ENCODE measurements around the gene SMG6. TPM values are rescaled to one million over a fixed set of nuclear protein-coding genes. Genes with fewer than 3 reads are reported as not detected.

The SMG6 gene
- total RNA-seq, 1 experiment from 2014 or later = 36.1 TPM

DNA sequence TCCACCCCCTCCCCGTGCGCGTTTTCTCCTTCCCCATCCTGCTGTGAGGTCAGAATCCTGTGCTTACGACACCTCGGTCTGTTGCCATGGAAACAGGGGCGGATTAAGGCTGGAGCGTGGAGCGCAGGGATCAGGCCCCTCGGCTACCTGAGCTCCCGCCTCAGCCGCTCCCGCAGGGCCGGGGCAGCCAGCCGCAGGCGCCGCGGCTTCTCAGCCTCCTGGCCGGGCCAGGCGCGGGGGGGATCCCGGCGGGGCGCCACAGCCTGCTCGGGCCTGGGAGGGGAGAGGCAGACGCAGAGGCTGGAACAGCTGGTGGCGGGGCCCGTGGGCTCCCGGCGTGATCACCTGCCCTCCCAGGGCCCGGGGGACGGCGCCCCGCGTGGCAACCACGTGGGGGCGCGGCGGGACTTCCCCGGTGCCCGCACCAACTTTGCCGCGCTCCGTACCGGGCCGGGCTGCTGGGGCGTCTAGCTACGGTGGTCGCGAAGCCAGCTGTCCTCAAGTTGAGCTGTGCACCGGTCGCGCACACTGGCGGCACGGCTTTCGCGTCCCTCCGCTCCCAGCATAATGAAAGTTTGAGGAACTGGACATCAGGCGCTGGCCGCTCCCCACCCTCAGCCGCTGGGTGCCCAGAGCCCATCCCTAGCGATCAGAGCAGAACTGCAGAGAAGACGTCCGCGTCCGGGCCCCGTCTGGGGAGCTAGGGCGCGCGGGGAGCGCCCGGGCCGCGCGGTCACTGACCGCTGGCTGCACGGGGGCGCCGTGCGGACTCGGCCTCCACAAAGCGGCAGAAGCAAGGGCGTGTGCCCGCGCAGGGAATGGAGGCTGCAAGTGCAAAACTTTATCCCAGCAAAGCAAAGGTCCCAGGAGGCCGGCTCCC is 279.7 kb downstream of the SMG6 start:
- intact Hi-C loops (cut with micrococcal nuclease; ENCODE audit: unreplicated experiment) = no loop called here
- Histone ChIP-seq H3K9me3 (ENCODE audit: low read depth, low read length, poor library complexity, severe bottlenecking) (no peaks in the 10 kb centered on the region), H3K27ac (ENCODE audit: low read depth, low read length, poor library complexity, severe bottlenecking) (no peak overlapping the region), H3K27me3 (replicated peaks; ENCODE audit: insufficient read depth, low read depth, low read length, poor library complexity) (peaks cover 13% of the 10 kb centered on the region), H3K4me3 (ENCODE audit: low read depth, low read length, poor library complexity, severe bottlenecking) (peak overlapping the region; percentile 67), H3K36me3 (ENCODE audit: insufficient read depth, low read length, poor library complexity, severe bottlenecking) (no peaks in the 10 kb centered on the region), H3K4me1 (ENCODE audit: insufficient read depth, low read length, poor library complexity, severe bottlenecking) (peaks cover 33% of the 10 kb centered on the region)
- CTCF ChIA-PET = no interaction called here
- BruUV-seq (replicated peaks) = no TSS peak
- TF ChIP-seq EZH2 (IDR thresholded peaks at IDR 0.05; ENCODE audit: borderline replicate concordance, low read depth, low read length, poor library complexity, severe bottlenecking) = no peak
- TF ChIP-seq, protein P1, sequence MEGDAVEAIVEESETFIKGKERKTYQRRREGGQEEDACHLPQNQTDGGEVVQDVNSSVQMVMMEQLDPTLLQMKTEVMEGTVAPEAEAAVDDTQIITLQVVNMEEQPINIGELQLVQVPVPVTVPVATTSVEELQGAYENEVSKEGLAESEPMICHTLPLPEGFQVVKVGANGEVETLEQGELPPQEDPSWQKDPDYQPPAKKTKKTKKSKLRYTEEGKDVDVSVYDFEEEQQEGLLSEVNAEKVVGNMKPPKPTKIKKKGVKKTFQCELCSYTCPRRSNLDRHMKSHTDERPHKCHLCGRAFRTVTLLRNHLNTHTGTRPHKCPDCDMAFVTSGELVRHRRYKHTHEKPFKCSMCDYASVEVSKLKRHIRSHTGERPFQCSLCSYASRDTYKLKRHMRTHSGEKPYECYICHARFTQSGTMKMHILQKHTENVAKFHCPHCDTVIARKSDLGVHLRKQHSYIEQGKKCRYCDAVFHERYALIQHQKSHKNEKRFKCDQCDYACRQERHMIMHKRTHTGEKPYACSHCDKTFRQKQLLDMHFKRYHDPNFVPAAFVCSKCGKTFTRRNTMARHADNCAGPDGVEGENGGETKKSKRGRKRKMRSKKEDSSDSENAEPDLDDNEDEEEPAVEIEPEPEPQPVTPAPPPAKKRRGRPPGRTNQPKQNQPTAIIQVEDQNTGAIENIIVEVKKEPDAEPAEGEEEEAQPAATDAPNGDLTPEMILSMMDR (conservative IDR thresholded peaks at IDR 0.05; ENCODE audit: low read depth, low read length) = no peak; the same call in 1 of the 2 replicates
- POLR2A ChIA-PET (ENCODE audit: low non-redundant PET) = interaction anchor here (0.6 kb wide), 1 partner anchor 12 kb away, joined by 4 read pairs; no protein-coding TSS in a partner anchor
- DNase-seq (ENCODE audit: low spot score) = peak; percentile 68

DNA sequence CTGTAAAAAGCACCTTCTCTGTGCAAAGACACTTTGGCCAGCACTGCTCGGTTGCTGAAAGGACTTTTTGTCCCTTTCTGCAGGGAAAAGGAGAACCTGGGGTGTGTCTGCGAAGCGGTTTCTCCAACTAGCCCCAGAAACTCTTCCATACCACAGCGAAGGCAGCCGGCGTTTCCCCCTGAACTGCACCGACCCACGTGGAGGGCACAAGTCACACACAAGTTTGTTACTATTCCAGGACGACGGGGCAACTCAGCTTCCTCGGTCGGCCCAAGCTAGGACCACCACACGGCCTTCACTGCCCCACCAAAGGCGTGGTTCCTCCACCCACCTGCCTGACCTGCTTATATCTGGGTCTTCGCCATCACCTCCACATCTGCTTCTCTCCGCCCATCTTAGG is 280.3 kb downstream of the SMG6 start:
- Histone ChIP-seq H3K27ac (ENCODE audit: low read depth, low read length, poor library complexity, severe bottlenecking) (no peak overlapping the region), H3K4me1 (ENCODE audit: insufficient read depth, low read length, poor library complexity, severe bottlenecking) (peaks cover 26% of the 10 kb centered on the region), H3K4me3 (ENCODE audit: low read depth, low read length, poor library complexity, severe bottlenecking) (no peak overlapping the region), H3K9me3 (ENCODE audit: low read depth, low read length, poor library complexity, severe bottlenecking) (no peaks in the 10 kb centered on the region), H3K36me3 (ENCODE audit: insufficient read depth, low read length, poor library complexity, severe bottlenecking) (no peaks in the 10 kb centered on the region), H3K27me3 (replicated peaks; ENCODE audit: insufficient read depth, low read depth, low read length, poor library complexity) (peaks cover 13% of the 10 kb centered on the region)
- ChIA-PET CTCF (no interaction called here), POLR2A (ENCODE audit: low non-redundant PET) (interaction anchor here (0.6 kb wide), 1 partner anchor 12 kb away, joined by 4 read pairs; no protein-coding TSS in a partner anchor)
- BruUV-seq (replicated peaks) = no TSS peak
- no peak for DNase-seq (ENCODE audit: low spot score)
- TF ChIP-seq, protein P1 (conservative IDR thresholded peaks at IDR 0.05; ENCODE audit: low read depth, low read length) = no peak
- TF ChIP-seq EZH2 (IDR thresholded peaks at IDR 0.05; ENCODE audit: borderline replicate concordance, low read depth, low read length, poor library complexity, severe bottlenecking) = no peak
- intact Hi-C loops (cut with micrococcal nuclease; ENCODE audit: unreplicated experiment) = no loop called here

DNA sequence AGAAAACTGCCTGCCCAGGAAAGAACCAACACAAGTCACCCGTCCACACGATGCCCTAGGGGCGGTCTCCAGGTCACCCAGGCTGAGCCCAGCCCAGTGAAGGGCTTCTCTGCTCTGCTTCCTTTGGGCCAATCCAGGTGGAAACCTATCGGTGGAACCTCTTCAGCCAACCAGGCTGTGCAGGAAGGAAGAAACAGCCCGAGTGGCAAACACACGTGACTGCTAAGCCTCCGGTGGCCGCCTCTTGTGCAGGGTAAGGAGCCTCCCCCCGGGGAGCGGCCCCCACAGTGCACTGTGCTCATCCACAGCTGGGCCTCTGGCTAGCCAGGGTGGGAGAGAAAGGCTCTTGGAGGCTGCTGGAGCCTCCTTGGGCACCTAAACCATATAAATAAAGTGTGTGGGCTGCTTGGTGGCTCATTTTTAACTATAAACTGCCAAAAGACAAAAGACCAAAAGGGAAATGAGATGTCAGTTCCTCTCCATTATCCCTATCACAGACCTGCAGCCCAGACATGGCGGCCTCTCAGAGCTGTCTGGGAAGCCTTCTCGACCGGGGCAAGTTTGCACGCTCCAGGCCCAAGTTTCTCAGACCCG is 280.8 kb downstream of the SMG6 start:
- H3K4me1 ChIP-seq (ENCODE audit: insufficient read depth, low read length, poor library complexity, severe bottlenecking) = peaks cover 21% of the 10 kb centered on the region
- no TSS peak for BruUV-seq (replicated peaks)
- H3K36me3 ChIP-seq (ENCODE audit: insufficient read depth, low read length, poor library complexity, severe bottlenecking) = no peaks in the 10 kb centered on the region
- peaks cover 13% of the 10 kb centered on the region for H3K27me3 ChIP-seq (replicated peaks; ENCODE audit: insufficient read depth, low read depth, low read length, poor library complexity)
- POLR2A ChIA-PET (ENCODE audit: low non-redundant PET) = no interaction called here
- CTCF ChIA-PET = no interaction called here
- no peak for DNase-seq (ENCODE audit: low spot score)
- no peak overlapping the region for H3K27ac ChIP-seq (ENCODE audit: low read depth, low read length, poor library complexity, severe bottlenecking)
- H3K9me3 ChIP-seq (ENCODE audit: low read depth, low read length, poor library complexity, severe bottlenecking) = no peaks in the 10 kb centered on the region
- TF ChIP-seq, protein P1 (conservative IDR thresholded peaks at IDR 0.05; ENCODE audit: low read depth, low read length) = no peak
- TF ChIP-seq EZH2 (IDR thresholded peaks at IDR 0.05; ENCODE audit: borderline replicate concordance, low read depth, low read length, poor library complexity, severe bottlenecking) = no peak
- H3K4me3 ChIP-seq (ENCODE audit: low read depth, low read length, poor library complexity, severe bottlenecking) = no peak overlapping the region
- intact Hi-C loops (cut with micrococcal nuclease; ENCODE audit: unreplicated experiment) = no loop called here
